Neural cell (in vitro differentiated cells): Measurements from ENCODE around the gene NMNAT3. TPM values are rescaled to one million over a fixed set of nuclear protein-coding genes. Genes with fewer than 3 reads are reported as not detected.

Experiments
- H2AFZ ChIP-seq: fragments of 200-600, 300-800 bp; sonication (generic), shearing (Covaris generic); 2 replicates; pipeline ENCODE4 v1.6.0; 2014; ENCODE audit warnings: low read depth, mild to moderate bottlenecking, antibody characterized with exemption, low read length, moderate library complexity
- H3F3A ChIP-seq: fragments of 200-600 bp; shearing (Covaris generic); 2 replicates; pipeline ENCODE4 v1.6.1; 2016; ENCODE audit warnings: mild to moderate bottlenecking, moderate library complexity, mixed read lengths, antibody characterized with exemption, low read length; ENCODE audit not compliant: insufficient read depth, poor library complexity, severe bottlenecking
- H3K27ac ChIP-seq: fragments of 200-600, 300-800 bp; sonication (generic), shearing (Covaris generic); 2 replicates; pipeline ENCODE4 v1.5.1; 2014; ENCODE audit warnings: mild to moderate bottlenecking, low read length, moderate library complexity
- H3K27me3 ChIP-seq: fragments of 300-800, 200-600 bp; sonication (generic), shearing (Covaris generic); 2 replicates; pipeline ENCODE4 v1.6.0; 2014; ENCODE audit warnings: mild to moderate bottlenecking, low read depth, low read length, moderate library complexity; ENCODE audit not compliant: insufficient read depth
- H3K36me3 ChIP-seq: fragments of 300-800, 200-600 bp; sonication (generic), shearing (Covaris generic); 2 replicates; pipeline ENCODE4 v1.5.1; 2014; ENCODE audit warnings: mild to moderate bottlenecking, antibody characterized with exemption, low read length, moderate library complexity; ENCODE audit not compliant: insufficient read depth
- H3K4me2 ChIP-seq: fragments of 300-800, 200-600 bp; sonication (generic), shearing (Covaris generic); 2 replicates; pipeline ENCODE4 v1.6.0; 2014; ENCODE audit warnings: mild to moderate bottlenecking, low read length
- H3K4me3 ChIP-seq: fragments of 300-800, 200-600 bp; sonication (generic), shearing (Covaris generic); 2 replicates; pipeline ENCODE4 v1.5.1; 2014; ENCODE audit warnings: mild to moderate bottlenecking, low read length, moderate library complexity
- H3K79me2 ChIP-seq: fragments of 200-600 bp; shearing (Covaris generic); replicated peaks from 2 replicates; pipeline ENCODE4 v1.6.0; 2014; ENCODE audit warnings: mild to moderate bottlenecking, low read length, moderate library complexity; ENCODE audit not compliant: insufficient read depth
- H3K9ac ChIP-seq: fragments of 300-800, 200-600 bp; sonication (generic), shearing (Covaris generic); 2 replicates; pipeline ENCODE4 v1.6.1; 2016; ENCODE audit warnings: mild to moderate bottlenecking, low read length, mixed read lengths
- H3K9me2 ChIP-seq: fragments of 200-600 bp; shearing (Covaris generic); 2 replicates; pipeline ENCODE4 v1.6.1; 2016; ENCODE audit warnings: mild to moderate bottlenecking, low read length, mixed read lengths; ENCODE audit not compliant: insufficient read depth
- H3K9me3 ChIP-seq: fragments of 200-600, 300-800 bp; sonication (generic), shearing (Covaris generic); 2 replicates; pipeline ENCODE4 v1.6.1; 2016; ENCODE audit warnings: mild to moderate bottlenecking, mixed run types, low read length, moderate library complexity, mixed read lengths
- H4K20me1 ChIP-seq: fragments of 200-600 bp; shearing (Covaris generic); 2 replicates; pipeline ENCODE4 v1.6.1; 2016; ENCODE audit warnings: mild to moderate bottlenecking, mixed run types; ENCODE audit not compliant: insufficient read depth
- CTCF ChIP-seq: fragments of 450-650 bp; IDR thresholded peaks from 2 replicates; pipeline ENCODE4 v1.5.1; 2014; ENCODE audit warnings: antibody characterized with exemption, mild to moderate bottlenecking, moderate library complexity; ENCODE audit not compliant: poor library complexity, severe bottlenecking
- EP300 ChIP-seq: fragments of 450-650 bp; conservative IDR thresholded peaks from 2 replicates; pipeline ENCODE4 v1.6.1; 2014; ENCODE audit warnings: antibody characterized with exemption, mild to moderate bottlenecking, moderate library complexity; ENCODE audit not compliant: poor library complexity, severe bottlenecking
- EZH2 ChIP-seq: fragments of 200-600, 300-800 bp; shearing (Covaris generic), sonication (generic); IDR thresholded peaks from 2 replicates; pipeline ENCODE4 v1.6.1; 2014; ENCODE audit warnings: antibody characterized with exemption, low read length, borderline replicate concordance, mild to moderate bottlenecking; ENCODE audit not compliant: insufficient read depth, poor library complexity, severe bottlenecking
- MXI1 ChIP-seq: fragments of 450-650 bp; conservative IDR thresholded peaks from 2 replicates; pipeline ENCODE4 v1.6.1; 2014; ENCODE audit warnings: antibody characterized with exemption, mild to moderate bottlenecking; ENCODE audit not compliant: poor library complexity, severe bottlenecking
- POLR2AphosphoS5 ChIP-seq: IDR thresholded peaks from 2 replicates; pipeline ENCODE4 v1.6.1; 2012
- RAD21 ChIP-seq: fragments of 450-650 bp; conservative IDR thresholded peaks from 2 replicates; pipeline ENCODE4 v1.6.1; 2014; ENCODE audit warnings: antibody characterized with exemption, mild to moderate bottlenecking, moderate library complexity
- SMC3 ChIP-seq: fragments of 450-650 bp; conservative IDR thresholded peaks from 2 replicates; pipeline ENCODE4 v1.6.1; 2014; ENCODE audit warnings: antibody characterized with exemption, mild to moderate bottlenecking, moderate library complexity; ENCODE audit not compliant: poor library complexity
- TAF1 ChIP-seq: IDR thresholded peaks from 2 replicates; pipeline ENCODE4 v1.6.1; 2012; ENCODE audit warnings: low read depth
- polyA plus RNA-seq: library from polyadenylated mRNA; depleted of rRNA; stranded (reverse); fragments of >200 nt; gene quantifications from 2 replicates; pipeline ENCODE4 v1.2.3, GENCODE V29; 2014
- TF ChIP-seq, protein P1 (sequence below): IDR thresholded peaks from 2 replicates; pipeline ENCODE4 v1.6.1; 2012; ENCODE audit warnings: borderline replicate concordance

The NMNAT3 gene
- polyA plus RNA-seq, 1 donor from 2014 or later, result 2.3 TPM

GRCh38 chr3:139652561-139652960, 25.2 kb downstream of the NMNAT3 start (continued):
- no peak for TF ChIP-seq RAD21
- no peak for TF ChIP-seq SMC3
- TF ChIP-seq POLR2AphosphoS5, result no peak

DNA sequence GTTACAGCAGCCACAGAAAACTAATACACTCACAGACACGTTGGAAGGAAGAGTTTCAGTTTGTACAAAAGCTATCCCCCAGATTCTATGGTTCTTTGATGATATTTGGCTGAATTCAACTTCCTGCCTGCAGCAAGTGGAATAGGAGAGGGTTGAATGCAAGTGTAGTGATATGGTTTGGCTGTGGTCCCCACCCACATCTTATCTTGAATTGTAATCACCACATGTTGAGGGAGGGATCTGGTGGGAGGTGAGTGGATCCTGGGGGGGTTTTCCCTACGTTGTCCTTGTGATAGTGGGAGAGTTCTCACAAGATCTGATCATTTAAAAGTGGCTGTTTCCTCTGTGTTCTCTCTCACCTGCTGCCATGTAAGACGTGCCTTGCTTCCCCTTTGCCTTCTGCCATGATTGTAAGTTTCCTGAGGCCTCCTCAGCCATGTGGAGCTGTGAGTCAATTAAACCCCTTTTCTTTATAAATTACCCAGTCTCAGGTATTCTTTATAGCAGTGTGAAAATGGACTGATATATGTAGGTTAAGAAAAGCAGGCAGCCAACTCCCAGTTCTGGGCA, 29.8 kb downstream of the NMNAT3 start:
- Histone ChIP-seq H3K27ac (no peak overlapping the region), H3K4me3 (no peak overlapping the region), H4K20me1 (no peaks in the 10 kb centered on the region), H2AFZ (no peak overlapping the region), H3F3A (no peaks in the 10 kb centered on the region), H3K9me2 (no peaks in the 10 kb centered on the region), H3K9ac (no peak overlapping the region), H3K36me3 (no peaks in the 10 kb centered on the region), H3K79me2 (no peaks in the 10 kb centered on the region), H3K9me3 (no peaks in the 10 kb centered on the region), H3K27me3 (no peaks in the 10 kb centered on the region), H3K4me2 (no peak overlapping the region)
- TF ChIP-seq POLR2AphosphoS5 (no peak), SMC3 (no peak)
- TF ChIP-seq, protein P1, sequence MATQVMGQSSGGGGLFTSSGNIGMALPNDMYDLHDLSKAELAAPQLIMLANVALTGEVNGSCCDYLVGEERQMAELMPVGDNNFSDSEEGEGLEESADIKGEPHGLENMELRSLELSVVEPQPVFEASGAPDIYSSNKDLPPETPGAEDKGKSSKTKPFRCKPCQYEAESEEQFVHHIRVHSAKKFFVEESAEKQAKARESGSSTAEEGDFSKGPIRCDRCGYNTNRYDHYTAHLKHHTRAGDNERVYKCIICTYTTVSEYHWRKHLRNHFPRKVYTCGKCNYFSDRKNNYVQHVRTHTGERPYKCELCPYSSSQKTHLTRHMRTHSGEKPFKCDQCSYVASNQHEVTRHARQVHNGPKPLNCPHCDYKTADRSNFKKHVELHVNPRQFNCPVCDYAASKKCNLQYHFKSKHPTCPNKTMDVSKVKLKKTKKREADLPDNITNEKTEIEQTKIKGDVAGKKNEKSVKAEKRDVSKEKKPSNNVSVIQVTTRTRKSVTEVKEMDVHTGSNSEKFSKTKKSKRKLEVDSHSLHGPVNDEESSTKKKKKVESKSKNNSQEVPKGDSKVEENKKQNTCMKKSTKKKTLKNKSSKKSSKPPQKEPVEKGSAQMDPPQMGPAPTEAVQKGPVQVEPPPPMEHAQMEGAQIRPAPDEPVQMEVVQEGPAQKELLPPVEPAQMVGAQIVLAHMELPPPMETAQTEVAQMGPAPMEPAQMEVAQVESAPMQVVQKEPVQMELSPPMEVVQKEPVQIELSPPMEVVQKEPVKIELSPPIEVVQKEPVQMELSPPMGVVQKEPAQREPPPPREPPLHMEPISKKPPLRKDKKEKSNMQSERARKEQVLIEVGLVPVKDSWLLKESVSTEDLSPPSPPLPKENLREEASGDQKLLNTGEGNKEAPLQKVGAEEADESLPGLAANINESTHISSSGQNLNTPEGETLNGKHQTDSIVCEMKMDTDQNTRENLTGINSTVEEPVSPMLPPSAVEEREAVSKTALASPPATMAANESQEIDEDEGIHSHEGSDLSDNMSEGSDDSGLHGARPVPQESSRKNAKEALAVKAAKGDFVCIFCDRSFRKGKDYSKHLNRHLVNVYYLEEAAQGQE, result no peak

DNA sequence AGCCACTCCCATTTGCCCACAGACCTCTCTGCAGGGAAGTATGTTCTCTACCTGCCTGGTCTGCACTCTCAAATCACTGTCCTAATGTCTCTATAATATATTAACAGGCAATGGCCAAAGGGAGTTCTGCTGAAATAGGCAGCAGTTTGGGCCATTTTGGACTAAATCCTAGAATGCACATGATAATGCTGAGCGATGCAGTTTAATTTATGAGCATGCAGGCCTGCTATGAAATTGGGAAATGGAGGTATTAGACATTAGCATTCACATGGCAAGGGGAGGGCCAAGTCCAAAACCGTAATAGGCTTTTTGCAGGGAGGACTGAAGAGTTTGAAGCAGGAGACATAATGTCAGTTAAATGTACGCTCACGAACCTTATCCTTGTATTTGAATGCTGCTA, 31.3 kb downstream of the NMNAT3 start:
- Histone ChIP-seq H3K9me2 (no peaks in the 10 kb centered on the region), H3K27ac (no peak overlapping the region), H3K36me3 (no peaks in the 10 kb centered on the region), H2AFZ (no peak overlapping the region), H3F3A (no peaks in the 10 kb centered on the region), H3K4me2 (no peak overlapping the region), H3K27me3 (no peaks in the 10 kb centered on the region), H3K9ac (no peak overlapping the region), H3K4me3 (no peak overlapping the region), H3K79me2 (no peaks in the 10 kb centered on the region), H4K20me1 (no peaks in the 10 kb centered on the region), H3K9me3 (no peaks in the 10 kb centered on the region)
- TF ChIP-seq SMC3 (no peak), TAF1 (no peak), EP300 (no peak), EZH2 (no peak), MXI1 (no peak), CTCF (no peak), RAD21 (no peak), POLR2AphosphoS5 (no peak)
- TF ChIP-seq, protein P1, result no peak
